Measurements from ENCODE around the gene RRP36. TPM values are rescaled to one million over a fixed set of nuclear protein-coding genes. Genes with fewer than 3 reads are reported as not detected.

Gene RRP36
- total and polyA plus RNA-seq, 7 donors, result 31.0 to 70.5 (median 42.7) TPM

- 72 to 83% (median 72%) methylated on average over 19 of the region's 19 CpGs for WGBS, 3 donors
- Histone ChIP-seq H3K36me3 (ENCODE audit: insufficient read depth in 1 of 2, low read depth in 1 of 2) (peaks cover 5 to 68% of the 10 kb centered on the region in 2 donors), H3K4me3 (peak overlapping the region; percentile 80), H3K27ac (peak overlapping the region; percentile 90), H3K4me1 (peaks cover 4% of the 10 kb centered on the region), H3K9me3 (no peaks in the 10 kb centered on the region), H3K27me3 (ENCODE audit: insufficient read depth in 3 of 3, low read length in 2 of 3) (no peaks in the 10 kb centered on the region)
- ATAC-seq, result no peak
- intact Hi-C loops (cut with DNase I), result loop anchor here (2.0 to 5.0 kb wide), 3 partner anchors 16 to 36 kb away; no protein-coding TSS in a partner anchor
- TF ChIP-seq, protein P1, sequence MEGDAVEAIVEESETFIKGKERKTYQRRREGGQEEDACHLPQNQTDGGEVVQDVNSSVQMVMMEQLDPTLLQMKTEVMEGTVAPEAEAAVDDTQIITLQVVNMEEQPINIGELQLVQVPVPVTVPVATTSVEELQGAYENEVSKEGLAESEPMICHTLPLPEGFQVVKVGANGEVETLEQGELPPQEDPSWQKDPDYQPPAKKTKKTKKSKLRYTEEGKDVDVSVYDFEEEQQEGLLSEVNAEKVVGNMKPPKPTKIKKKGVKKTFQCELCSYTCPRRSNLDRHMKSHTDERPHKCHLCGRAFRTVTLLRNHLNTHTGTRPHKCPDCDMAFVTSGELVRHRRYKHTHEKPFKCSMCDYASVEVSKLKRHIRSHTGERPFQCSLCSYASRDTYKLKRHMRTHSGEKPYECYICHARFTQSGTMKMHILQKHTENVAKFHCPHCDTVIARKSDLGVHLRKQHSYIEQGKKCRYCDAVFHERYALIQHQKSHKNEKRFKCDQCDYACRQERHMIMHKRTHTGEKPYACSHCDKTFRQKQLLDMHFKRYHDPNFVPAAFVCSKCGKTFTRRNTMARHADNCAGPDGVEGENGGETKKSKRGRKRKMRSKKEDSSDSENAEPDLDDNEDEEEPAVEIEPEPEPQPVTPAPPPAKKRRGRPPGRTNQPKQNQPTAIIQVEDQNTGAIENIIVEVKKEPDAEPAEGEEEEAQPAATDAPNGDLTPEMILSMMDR (IDR thresholded peaks at IDR 0.05), result no peak
- no peak for DNase-seq
Measured at GRCh38 chr6:43052225-43052841, 30.9 kb downstream of the RRP36 start.

- Histone ChIP-seq H3K4me1 (peaks cover 10% of the 10 kb centered on the region), H3K27me3 (ENCODE audit: insufficient read depth in 3 of 3, low read length in 2 of 3) (no peaks in the 10 kb centered on the region), H3K36me3 (ENCODE audit: insufficient read depth in 1 of 2, low read depth in 1 of 2) (peaks cover 3 to 67% of the 10 kb centered on the region in 2 donors), H3K9me3 (no peaks in the 10 kb centered on the region), H3K27ac (peak overlapping the region; percentile 90), H3K4me3 (peak overlapping the region; percentile 80)
- intact Hi-C loops (cut with DNase I), result loop anchor here (2.0 to 5.0 kb wide), 3 partner anchors 16 to 36 kb away; no protein-coding TSS in a partner anchor
- ATAC-seq (peak; percentile 45 to 57 (median 45)), DNase-seq (peak in 1 of 2 donors; percentile 63)
- WGBS, 3 donors, result 17 to 18% (median 17%) methylated on average over 21 to 22 of the region's 22 CpGs
- TF ChIP-seq, protein P1 (IDR thresholded peaks at IDR 0.05), result no peak
Measured at GRCh38 chr6:43052842-43053544, 31.6 kb downstream of the RRP36 start.

DNA sequence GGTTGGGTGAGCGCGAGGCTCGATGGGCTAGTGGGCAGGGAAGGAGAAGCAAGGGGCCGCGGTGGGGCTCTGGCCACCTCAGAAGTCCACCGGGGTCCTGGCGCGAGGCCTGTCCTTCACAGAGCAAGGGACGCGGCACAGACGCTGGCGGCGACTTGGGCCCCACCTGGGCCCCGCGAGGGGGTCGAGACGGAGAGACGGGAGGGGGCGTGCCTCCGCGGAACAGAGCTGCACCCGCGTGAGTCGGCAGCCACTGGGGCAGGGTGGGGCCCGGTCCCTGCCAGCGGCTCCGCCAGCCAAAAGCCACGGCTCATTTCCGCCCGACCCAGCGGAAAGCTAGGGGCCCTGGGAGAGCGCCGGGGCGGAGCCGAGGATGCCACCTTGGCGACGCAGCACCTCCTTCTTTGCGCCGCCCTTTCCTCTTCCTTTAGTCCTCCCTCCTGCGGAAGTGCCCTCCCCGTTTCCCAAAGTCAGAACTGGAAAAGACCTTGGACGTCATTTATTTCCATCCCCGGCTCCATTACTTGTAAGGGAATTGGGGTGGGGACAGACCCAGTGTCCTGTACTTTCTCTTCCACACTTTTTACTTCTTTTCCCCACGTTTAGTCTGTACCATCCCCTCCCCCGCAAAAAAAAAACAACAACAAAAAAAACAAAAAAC lies 32.3 kb downstream of the RRP36 start, which contains the start of gene CUL7:
CUL7 (minus strand) TSS at position 307 of the 661 bp plus-strand sequence. CDS start 1,063 bp downstream, outside the sequence.
- ATAC-seq (peak; percentile 94 to 96 (median 94)), DNase-seq (peak; percentile 92 to 96)
- H3K4me1 ChIP-seq, result peaks cover 17% of the 10 kb centered on the region
- TF ChIP-seq, protein P1 (IDR thresholded peaks at IDR 0.05), result no peak
- intact Hi-C loops (cut with DNase I), result loop anchor here (2.0 to 5.0 kb wide), 3 partner anchors 17 to 37 kb away; no protein-coding TSS in a partner anchor
- H3K4me3 ChIP-seq, result peak within 1 kb of the TSS; percentile 80
- H3K9me3 ChIP-seq, result no peaks in the 10 kb centered on the region
- H3K27me3 ChIP-seq (ENCODE audit: insufficient read depth in 3 of 3, low read length in 2 of 3), result no peaks in the 10 kb centered on the region
- H3K36me3 ChIP-seq (ENCODE audit: insufficient read depth in 1 of 2, low read depth in 1 of 2), result peaks cover 0 to 61% of the 10 kb centered on the region in 2 donors
- WGBS, 3 donors, result 1 to 4% (median 2%) methylated on average over 20 to 45 of the region's 45 CpGs
- peak within 1 kb of the TSS; percentile 90 for H3K27ac ChIP-seq

DNA sequence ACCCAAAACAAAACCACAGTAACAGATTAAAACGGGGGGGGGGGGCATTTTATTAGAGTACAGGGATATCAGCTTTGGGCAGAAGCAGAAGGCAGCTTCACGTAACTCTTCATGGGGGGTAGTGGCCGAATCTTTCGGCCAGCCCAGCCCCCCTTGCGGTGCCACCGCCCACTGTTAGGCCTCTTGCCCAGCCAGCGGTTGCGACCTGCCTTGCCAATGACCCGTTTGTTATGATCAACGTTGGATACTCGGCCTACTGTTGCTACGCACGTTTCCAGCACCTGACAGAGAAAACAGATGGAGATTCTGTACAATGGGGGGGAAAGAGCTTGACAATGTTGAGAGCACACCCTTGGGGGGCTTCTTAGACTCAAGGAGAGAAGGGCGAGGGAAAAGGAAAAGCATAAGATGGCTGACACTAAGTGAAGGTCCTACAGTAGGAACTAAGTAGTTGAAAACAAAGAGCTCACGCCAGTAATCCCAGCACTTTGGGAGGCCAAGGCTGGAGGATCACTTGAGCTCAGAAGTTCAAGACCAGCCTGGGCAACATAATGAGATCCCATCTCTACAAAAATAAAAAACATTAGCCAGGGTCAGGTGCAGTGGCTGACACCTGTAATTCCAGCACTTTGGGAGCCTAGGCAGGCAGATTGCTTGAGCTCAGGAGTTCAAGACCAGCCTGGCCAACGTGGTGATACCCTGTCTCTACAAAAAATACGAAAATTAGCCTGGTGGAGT lies 33.0 kb downstream of the RRP36 start:
- WGBS, 3 donors, result 44 to 51% (median 49%) methylated on average over 17 of the region's 17 CpGs
- Histone ChIP-seq H3K27ac (peak overlapping the region; percentile 90), H3K4me1 (peaks cover 18% of the 10 kb centered on the region), H3K9me3 (no peaks in the 10 kb centered on the region), H3K27me3 (ENCODE audit: insufficient read depth in 3 of 3, low read length in 2 of 3) (no peaks in the 10 kb centered on the region), H3K4me3 (peak overlapping the region; percentile 80), H3K36me3 (ENCODE audit: insufficient read depth in 1 of 2, low read depth in 1 of 2) (peaks cover 0 to 54% of the 10 kb centered on the region in 2 donors)
- TF ChIP-seq, protein P1 (IDR thresholded peaks at IDR 0.05), result no peak
- no peak for DNase-seq
- ATAC-seq, result peak in 3 of 4 donors; percentile 13 to 23 (median 17)
- intact Hi-C loops (cut with DNase I), result loop anchor here in 1 of 2 donors (5.0 kb wide), 1 partner anchor 37 kb away; no protein-coding TSS in a partner anchor
